ENCODE results near the gene RNF227. TPM values are rescaled to one million over a fixed set of nuclear protein-coding genes. Genes with fewer than 3 reads are reported as not detected.

RNF227 gene
- 1 to 10 TPM; 2.2 to 3.6 (median 3.1) TPM for total RNA-seq (2021; fragmentation: NEBNext Ultra II Directional; extraction: Animal tissue kit (Norgen Biotek cat#: 25700))
- long read RNA-seq, partial matches to known transcripts, result 0 of 4 reads
- long read RNA-seq, other reads (novel, unspliced or antisense), result 2 of 4 reads

DNA sequence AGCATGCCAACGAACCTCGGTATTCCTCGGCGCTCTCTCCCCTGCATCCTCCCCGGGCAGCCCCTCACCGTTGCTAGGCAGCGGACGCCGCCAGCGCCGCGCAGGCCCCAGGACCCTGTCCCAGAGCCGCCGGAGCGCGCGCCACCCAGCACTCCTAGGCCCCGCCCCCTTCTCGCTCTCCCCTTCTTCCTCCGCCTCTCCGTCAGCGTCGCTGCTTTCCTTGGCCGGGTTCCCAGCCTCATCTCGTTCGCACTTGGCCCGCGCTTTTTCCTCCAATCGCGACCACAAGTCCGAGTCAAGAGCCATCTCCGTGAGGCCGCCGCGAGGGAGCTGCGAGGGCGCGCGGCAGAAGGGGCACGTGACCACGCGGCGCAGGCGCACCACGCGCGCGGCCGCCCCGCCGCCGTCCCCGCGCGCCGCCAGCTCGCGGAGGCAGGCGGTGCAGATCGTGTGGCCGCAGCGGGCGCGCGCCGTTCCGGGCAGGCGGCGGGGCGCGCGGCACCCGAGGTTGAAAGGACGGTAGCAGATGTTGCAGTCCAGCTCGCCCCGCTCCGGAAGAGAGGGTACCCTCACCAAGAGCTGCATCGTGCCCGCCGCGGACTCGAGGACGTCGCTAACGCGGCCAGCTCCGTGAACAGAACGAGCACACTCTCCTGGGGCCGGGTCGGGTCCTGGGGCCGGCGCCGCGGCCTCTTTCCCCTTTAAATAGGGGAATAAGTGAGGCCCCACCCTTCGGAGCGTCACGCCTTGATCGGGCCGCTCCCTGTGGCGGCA lies at the start of gene RNF227:
Gene RNF227 (minus strand): TSS at position 679 of the 774 bp plus-strand sequence. CDS start 94 bp downstream, at position 585.
- peak within 1 kb of the TSS; percentile 92 for H3K4me3 Mint-ChIP-seq
- H3K27me3 Mint-ChIP-seq (ENCODE audit: insufficient read depth), result peaks cover 6% of the 10 kb centered on the region
- peaks cover 5% of the 10 kb centered on the region for H3K36me3 Mint-ChIP-seq (ENCODE audit: low read depth)
- TF ChIP-seq, protein P1, sequence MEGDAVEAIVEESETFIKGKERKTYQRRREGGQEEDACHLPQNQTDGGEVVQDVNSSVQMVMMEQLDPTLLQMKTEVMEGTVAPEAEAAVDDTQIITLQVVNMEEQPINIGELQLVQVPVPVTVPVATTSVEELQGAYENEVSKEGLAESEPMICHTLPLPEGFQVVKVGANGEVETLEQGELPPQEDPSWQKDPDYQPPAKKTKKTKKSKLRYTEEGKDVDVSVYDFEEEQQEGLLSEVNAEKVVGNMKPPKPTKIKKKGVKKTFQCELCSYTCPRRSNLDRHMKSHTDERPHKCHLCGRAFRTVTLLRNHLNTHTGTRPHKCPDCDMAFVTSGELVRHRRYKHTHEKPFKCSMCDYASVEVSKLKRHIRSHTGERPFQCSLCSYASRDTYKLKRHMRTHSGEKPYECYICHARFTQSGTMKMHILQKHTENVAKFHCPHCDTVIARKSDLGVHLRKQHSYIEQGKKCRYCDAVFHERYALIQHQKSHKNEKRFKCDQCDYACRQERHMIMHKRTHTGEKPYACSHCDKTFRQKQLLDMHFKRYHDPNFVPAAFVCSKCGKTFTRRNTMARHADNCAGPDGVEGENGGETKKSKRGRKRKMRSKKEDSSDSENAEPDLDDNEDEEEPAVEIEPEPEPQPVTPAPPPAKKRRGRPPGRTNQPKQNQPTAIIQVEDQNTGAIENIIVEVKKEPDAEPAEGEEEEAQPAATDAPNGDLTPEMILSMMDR (IDR thresholded peaks at IDR 0.05), result no peak; the same call in 1 of the 2 replicates
- H3K9me3 Mint-ChIP-seq, result no peaks in the 10 kb centered on the region
- peak within 1 kb of the TSS; percentile 96 for H3K27ac Mint-ChIP-seq
- peaks cover 32% of the 10 kb centered on the region for H3K4me1 Mint-ChIP-seq (ENCODE audit: low read depth)
- peak; percentile 97 for DNase-seq

DNA sequence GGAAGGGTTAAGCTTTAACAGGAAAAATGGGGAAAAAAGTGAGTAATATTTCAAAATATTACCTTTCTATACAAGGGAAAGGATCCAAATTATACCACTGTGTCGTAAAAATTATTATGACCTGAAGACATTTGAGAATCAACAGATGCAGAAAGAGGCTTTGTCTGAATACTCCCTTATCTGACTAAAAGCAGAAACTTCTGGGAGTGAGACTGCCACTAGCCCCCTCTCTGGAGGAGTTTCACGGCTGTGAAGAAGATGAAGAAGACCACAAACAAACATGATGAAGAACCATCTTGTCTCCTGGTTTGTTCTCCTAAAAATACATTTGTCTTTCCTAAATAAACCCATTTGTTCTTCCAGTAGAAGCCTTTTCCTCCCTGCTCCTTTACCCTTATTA lies 45.3 kb upstream of the RNF227 start:
- TF ChIP-seq, protein P1 (IDR thresholded peaks at IDR 0.05), result no peak
- no peak for DNase-seq
- Mint-ChIP-seq H3K27me3 (ENCODE audit: insufficient read depth) (peaks cover 2% of the 10 kb centered on the region; the same call in 1 of the 2 replicates), H3K36me3 (ENCODE audit: low read depth) (no peaks in the 10 kb centered on the region), H3K4me1 (ENCODE audit: low read depth) (no peaks in the 10 kb centered on the region), H3K4me3 (no peak overlapping the region), H3K27ac (no peak overlapping the region), H3K9me3 (no peaks in the 10 kb centered on the region)

DNA sequence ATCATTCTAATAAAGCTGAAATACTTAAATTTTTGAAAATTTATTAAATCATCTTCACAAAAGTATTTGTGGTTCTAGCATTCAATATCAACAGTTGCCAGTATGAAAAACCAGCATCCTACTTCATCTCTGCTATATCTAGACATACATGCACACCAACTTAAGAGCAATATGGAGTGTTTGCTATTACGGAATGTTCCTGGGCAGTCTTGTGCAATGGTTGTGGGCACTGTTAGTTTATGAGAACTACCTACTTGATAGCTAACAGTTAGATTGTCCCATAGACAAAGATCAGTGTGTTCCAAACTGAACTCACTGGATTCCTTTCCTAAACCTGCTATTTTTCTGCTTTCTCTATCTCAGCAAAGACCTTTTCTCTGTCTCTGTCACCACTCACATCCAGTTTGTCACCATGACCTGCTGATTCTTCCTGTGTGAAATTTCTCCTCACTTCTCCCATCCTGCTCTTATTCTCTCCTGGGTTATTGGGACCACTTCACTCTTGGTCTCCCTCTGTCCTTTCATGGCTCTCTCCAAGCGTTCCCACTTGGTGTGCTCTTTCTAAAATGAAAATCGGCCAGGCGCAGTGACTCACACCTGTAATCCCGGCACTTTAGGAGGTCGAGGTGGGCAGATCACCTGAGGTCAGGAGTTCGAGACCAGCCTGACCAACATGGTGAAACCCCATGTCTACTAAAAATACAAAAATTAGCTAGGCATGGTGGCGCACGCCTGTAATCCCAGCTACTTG lies 43.6 kb upstream of the RNF227 start:
- TF ChIP-seq, protein P1 (IDR thresholded peaks at IDR 0.05), result no peak
- no peak overlapping the region for H3K4me3 Mint-ChIP-seq
- no peaks in the 10 kb centered on the region for H3K4me1 Mint-ChIP-seq (ENCODE audit: low read depth)
- H3K36me3 Mint-ChIP-seq (ENCODE audit: low read depth), result no peaks in the 10 kb centered on the region
- no peaks in the 10 kb centered on the region for H3K9me3 Mint-ChIP-seq
- DNase-seq, result no peak
- H3K27ac Mint-ChIP-seq, result no peak overlapping the region
- peaks cover 2% of the 10 kb centered on the region; the same call in 1 of the 2 replicates for H3K27me3 Mint-ChIP-seq (ENCODE audit: insufficient read depth)

DNA sequence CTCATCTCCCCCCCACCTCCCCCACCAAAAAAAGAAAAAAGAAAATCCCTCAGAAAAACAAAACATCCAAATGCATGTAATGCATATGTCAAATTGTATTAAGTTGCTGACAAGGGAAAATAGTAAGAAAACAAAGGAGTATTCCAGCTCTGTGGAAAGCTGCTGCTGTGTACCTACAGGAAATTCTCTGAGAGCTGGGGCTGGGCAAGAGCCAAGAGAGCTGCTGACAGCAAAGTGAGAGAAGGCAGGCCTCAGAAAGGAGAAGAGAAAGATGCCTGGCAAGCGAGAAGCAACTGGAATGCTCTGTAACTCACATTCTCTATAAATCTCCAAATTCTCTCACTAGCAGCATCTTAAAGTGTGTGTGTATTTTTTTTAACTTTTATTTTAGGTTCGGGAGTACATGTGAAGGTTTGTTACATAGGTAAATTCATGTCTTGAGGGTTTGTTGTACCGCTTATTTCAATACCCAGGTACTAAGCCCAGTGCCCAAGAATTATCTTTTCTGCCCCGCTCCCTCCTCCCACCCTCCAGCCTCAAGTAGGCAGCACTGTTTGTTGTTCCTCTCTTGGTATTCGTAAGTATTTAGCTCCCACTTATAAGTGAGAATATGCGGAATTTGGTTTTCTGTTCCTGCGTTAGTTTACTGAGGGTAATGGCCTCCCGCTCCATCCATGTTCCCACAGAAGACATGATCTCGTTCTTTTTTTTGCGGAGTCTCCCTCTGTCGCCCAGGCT lies 40.3 kb upstream of the RNF227 start:
- Mint-ChIP-seq H3K4me1 (ENCODE audit: low read depth) (no peaks in the 10 kb centered on the region), H3K9me3 (no peaks in the 10 kb centered on the region), H3K36me3 (ENCODE audit: low read depth) (no peaks in the 10 kb centered on the region), H3K4me3 (no peak overlapping the region), H3K27ac (no peak overlapping the region), H3K27me3 (ENCODE audit: insufficient read depth) (peaks cover 2% of the 10 kb centered on the region; the same call in 1 of the 2 replicates)
- TF ChIP-seq, protein P1 (IDR thresholded peaks at IDR 0.05), result no peak
- no peak for DNase-seq
